ENCODE data around the gene BAZ2B. TPM values are rescaled to one million over a fixed set of nuclear protein-coding genes. Genes with fewer than 3 reads are reported as not detected.

Gene BAZ2B
- total and polyA plus RNA-seq, 2 of the 13 experiments (the other 11 are each of a cell fraction or from before 2014, with no cell fraction given) = 14.0 to 15.1 TPM

GRCh38 chr2:159399716-159400415, 216.5 kb downstream of the BAZ2B start (continued):
- TF ChIP-seq ZNF33A (CRISPR knock-in tag; IDR thresholded peaks at IDR 0.05; ENCODE audit: borderline replicate concordance) = no peak
- TF ChIP-seq ZNF704 (CRISPR knock-in tag; IDR thresholded peaks at IDR 0.05; ENCODE audit: borderline replicate concordance) = no peak
- TF ChIP-seq ZSCAN25 (CRISPR knock-in tag; IDR thresholded peaks at IDR 0.05) = no peak
- no peak for TF ChIP-seq NFE2 (CRISPR knock-in tag; IDR thresholded peaks at IDR 0.05)
- TF ChIP-seq ZNF737 (CRISPR knock-in tag; IDR thresholded peaks at IDR 0.05; ENCODE audit: borderline replicate concordance) = no peak
- TF ChIP-seq NFRKB (IDR thresholded peaks at IDR 0.05) = no peak
- TF ChIP-seq KAT8 (CRISPR knock-in tag; IDR thresholded peaks at IDR 0.05) = no peak
- TF ChIP-seq ZSCAN9 (CRISPR knock-in tag; IDR thresholded peaks at IDR 0.05; ENCODE audit: borderline replicate concordance) = peak; percentile 22; the same call in 1 of the 2 replicates
- no peak for TF ChIP-seq DBP (CRISPR knock-in tag; IDR thresholded peaks at IDR 0.05; ENCODE audit: not compliant biosample characterization)
- TF ChIP-seq ATF7 (IDR thresholded peaks at IDR 0.05) = no peak
- TF ChIP-seq ATF7 (CRISPR knock-in tag; IDR thresholded peaks at IDR 0.05) = no peak
- peak; percentile 41; the same call in 1 of the 2 replicates for TF ChIP-seq ARID5B (CRISPR knock-in tag; IDR thresholded peaks at IDR 0.05)
- no peak for TF ChIP-seq ZBTB42 (CRISPR knock-in tag; IDR thresholded peaks at IDR 0.05)
- TF ChIP-seq ATF7-NPFF (CRISPR knock-in tag; IDR thresholded peaks at IDR 0.05; ENCODE audit: low read depth) = no peak
- no peak for TF ChIP-seq ZNF354B (CRISPR knock-in tag; IDR thresholded peaks at IDR 0.05)
- TF ChIP-seq MYC (CRISPR knock-in tag; IDR thresholded peaks at IDR 0.05; ENCODE audit: borderline replicate concordance) = no peak
- TF ChIP-seq ZNF20 (CRISPR knock-in tag; IDR thresholded peaks at IDR 0.05) = no peak
- TF ChIP-seq RXRB (CRISPR knock-in tag; IDR thresholded peaks at IDR 0.05; ENCODE audit: borderline replicate concordance) = peak; percentile 46; the same call in 1 of the 2 replicates
- TF ChIP-seq ZHX1 (CRISPR knock-in tag; IDR thresholded peaks at IDR 0.05; ENCODE audit: low read depth) = no peak
- TF ChIP-seq PHF8 (CRISPR knock-in tag; IDR thresholded peaks at IDR 0.05) = no peak
- no peak for TF ChIP-seq ZNF724P (CRISPR knock-in tag; IDR thresholded peaks at IDR 0.05; ENCODE audit: borderline replicate concordance)
